Activated CD8-positive, alpha-beta memory T cell treated with anti-CD3 and anti-CD28 coated beads for 48 hours (primary cell): ENCODE results near the gene POU3F2.

Experiments
- DNase-seq, 3 experiments: peaks; one replicate each; pipeline ENCODE4 v3.0.0-alpha.2; 2020; ENCODE audit warnings: low read depth in 2 of 3, low spot score in 2 of 3

POU3F2 gene

GRCh38 chr6:98830146-98830545 lies 4.2 kb upstream of the POU3F2 start:
- no peak for DNase-seq

DNA sequence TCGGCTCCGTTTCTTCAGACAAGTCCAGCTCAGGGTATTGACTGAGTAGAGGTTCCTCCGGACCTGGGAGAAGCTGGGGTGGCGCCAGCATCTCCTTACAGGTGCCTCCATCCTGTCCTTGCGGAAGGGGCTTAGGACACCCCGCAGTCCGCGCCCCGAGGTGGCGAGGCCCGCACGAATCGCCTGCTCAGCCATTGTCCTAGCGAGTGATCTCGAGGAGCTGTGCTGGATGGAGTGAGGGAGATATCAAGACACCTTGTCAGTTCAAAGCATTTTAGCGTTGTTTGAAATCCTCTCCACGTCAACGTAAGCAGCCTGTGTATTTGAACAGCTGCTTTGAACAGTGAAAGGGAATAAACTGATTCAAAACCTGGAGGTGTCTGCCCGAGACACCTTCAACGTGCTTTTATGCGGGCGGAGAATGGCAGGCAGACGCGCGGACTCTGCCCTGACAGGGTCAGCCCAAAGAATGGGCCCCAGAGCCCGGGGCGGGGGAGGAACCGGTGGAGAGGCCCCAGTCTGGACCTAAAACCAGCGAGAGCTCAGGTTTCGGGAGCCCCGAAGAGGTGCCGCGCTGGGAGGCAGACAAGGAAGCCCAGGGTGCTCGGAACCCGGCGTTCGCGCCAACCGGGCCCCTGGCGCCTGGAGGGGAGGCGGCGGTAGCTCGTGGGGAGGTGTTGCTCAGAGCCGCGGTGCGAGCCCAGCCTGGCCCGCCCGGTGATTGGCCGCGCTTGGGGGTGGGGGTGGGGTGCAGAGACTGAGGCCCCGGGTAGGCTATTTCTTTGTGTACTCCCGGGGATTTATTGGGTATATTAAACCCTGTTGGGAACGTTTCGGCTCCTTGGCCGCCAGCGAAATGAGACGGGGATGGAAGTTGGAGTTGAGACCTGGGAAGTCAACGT lies 3.1 kb upstream of the POU3F2 start:
- DNase-seq: no peak

- DNase-seq: no peak
Observed at GRCh38 chr6:98831959-98832283, 2.5 kb upstream of the POU3F2 start.

DNA sequence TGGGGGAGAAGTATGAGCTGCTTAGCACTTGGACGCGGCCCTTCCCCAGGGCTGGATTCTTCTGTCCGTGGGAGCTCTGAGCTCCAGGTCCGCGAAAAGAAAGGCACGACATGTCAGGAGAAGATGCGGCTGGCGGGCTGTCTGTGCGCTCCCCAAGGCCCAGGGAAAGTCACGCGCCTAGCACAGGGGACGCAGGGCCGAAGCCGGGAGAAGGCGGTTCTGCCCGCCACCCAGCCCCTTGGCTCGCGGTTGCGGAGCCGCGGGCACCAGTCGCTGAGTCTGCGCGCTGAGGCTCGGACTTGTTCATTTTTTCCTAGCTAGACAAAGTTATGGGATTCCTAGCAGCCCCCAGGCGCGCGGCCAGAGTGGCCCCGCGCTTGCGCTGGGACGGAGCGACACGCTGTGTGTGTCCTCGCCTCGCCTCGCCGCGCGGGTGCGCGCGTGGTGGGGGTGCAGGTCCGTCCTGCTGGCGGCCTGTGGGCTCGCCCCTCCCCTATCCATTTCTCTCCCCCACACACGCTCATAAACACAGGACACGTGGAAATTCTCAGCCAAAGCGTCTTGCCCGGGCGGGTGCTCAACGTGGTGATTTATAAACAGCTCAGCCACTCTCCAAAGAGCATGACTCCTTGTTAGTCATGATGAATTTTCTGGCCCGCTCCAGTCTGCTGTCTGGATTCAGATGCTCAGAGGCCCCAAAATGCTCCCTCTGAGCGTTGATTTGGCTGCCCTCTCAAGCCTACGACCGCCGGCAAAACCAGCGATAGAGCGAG lies 1.9 kb upstream of the POU3F2 start:
- no peak for DNase-seq

DNA sequence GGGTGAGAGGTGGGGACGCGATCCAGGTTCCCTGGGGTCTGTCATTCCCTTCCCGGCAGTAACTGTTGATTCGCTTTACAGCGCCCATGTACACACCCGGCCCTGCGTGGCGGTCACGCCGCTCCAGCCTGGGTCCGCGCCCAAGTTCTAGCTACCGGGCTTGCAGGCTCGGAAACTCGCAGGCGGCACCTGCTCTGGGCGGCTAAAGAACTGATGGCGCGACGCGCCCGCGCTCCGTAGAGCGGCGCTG lies 1.4 kb upstream of the POU3F2 start:
- DNase-seq: no peak

GRCh38 chr6:98833307-98834059 lies 891 bp upstream of the POU3F2 start:
- no peak for DNase-seq

GRCh38 chr6:98835149-98836024 lies 1.0 kb downstream of the POU3F2 start:
- no peak for DNase-seq

GRCh38 chr6:98836025-98836961 lies 1.9 kb downstream of the POU3F2 start:
- no peak for DNase-seq

GRCh38 chr6:98836962-98837944 lies 2.9 kb downstream of the POU3F2 start:
- DNase-seq: no peak

- no peak for DNase-seq
Observed at GRCh38 chr6:98838032-98838431, 3.7 kb downstream of the POU3F2 start.

DNA sequence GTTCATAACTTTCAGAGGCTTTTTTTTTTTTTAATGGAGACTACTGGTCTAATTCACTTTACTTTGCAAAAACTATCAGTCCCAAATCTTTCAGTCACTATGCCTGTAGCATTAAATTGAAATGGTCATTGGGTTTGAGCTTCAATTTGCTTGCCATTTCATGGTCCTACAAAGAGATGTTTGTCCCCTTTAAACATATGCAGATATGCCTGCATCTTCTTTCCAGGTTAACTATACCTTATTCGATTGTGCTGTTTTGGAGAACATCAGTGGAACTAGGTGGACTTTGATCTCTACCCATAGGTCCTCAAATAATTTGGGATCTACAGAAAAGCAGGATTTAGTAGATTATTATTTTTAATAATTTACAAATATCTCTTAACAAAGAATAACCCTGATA lies 4.6 kb downstream of the POU3F2 start:
- no peak for DNase-seq

DNA sequence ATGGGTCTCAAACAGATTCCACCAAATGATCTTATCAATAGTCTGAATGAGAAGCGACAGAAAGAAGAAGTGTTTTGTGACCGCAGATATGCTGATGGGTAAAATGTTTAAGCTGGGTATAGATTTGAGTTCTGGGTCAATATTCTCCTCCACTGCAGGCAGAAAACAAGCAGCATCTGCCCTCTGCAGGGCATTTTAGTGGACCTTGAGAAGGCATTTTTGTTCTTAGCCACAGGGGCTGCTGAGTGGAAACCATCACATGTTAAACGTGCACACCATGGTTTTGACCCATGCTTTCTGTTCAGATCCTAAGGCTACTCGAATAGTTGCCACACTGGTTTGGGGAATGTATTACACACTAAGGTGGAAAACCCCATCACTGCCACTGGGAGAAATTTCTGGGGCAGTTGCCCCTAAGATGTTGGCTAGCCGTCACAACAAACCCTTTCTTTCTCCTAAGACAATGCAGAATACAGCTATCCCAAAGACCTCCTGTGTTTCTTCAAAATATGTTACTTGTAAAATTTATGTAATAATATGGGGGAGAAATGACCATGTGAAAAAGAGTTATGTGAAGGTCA lies 5.5 kb downstream of the POU3F2 start:
- no peak for DNase-seq

GRCh38 chr6:98840385-98840784 lies 6.0 kb downstream of the POU3F2 start:
- DNase-seq: no peak

DNA sequence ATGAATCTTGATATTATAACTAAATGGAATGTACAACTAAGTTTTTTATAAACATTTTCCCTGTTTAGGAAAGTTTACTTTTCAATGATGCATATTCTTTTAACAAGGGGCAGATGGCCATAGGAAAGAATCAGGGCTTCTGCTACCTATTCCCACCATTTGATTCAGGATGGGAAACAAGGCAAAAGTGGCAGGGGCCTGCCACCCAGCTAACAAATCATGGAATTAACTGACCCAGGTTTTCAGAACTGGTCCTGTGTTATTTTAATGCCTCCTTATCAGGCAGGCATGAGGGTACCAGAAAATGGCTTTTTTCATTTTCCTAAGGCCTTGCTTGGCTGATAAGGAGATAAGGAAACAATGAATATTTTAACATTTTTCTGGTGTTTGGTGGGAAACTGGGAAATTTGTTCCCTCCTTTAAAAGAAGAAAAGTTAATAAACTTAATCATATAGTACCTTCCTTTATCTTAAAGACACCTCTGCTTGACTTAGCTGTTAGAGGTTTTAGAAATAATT lies 6.7 kb downstream of the POU3F2 start:
- no peak for DNase-seq

DNA sequence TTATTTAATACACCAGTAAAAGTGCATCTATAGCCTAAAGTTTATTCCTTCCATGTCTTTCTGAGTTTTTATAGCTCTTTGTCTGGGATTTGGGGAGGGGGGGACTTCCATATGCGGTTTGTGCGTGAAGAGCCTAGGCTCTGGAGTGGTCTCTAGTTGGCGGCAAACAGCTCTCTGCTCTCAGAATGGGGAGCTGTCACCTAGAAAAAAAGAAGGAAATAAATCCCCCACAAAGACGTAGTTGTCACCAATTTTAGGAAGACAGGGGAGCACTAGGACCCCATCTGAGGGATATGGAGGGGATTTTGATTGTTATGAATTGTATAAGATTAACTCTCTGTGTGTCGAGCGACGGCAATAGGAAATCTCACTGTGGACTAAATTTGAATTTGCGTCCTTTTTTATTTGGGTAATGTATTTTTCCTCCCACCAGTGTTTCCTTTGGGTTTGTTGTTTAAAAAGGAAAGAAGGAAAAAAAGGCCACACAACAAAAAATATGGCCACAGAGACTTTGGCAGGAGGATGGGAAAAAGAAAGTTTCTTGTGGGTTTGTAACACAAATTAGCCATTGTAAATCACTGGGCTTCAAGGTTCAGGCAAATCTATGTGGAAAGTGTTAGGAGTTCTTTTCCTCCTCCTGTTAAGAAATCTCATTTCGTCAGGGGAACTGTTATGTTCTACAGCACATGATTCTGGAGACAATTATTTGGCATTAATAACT lies 7.4 kb downstream of the POU3F2 start:
- DNase-seq: no peak

GRCh38 chr6:98842342-98843180 lies 8.2 kb downstream of the POU3F2 start:
- no peak for DNase-seq
